SK-N-SH (cell line): ENCODE results near the gene SPSB1. TPM values are rescaled to one million over a fixed set of nuclear protein-coding genes. Genes with fewer than 3 reads are reported as not detected.

ENCODE experiments used
- CTCF ChIA-PET: fragments of 300-600, 350-600 bp; formaldehyde crosslinking; extraction: SDS; loops from one replicate; lab custom pipeline; 2021; lab: Yijun Ruan, JAX
- POLR2A ChIA-PET: fragments of 350-600 bp; sonication (Branson Sonifier 250); formaldehyde crosslinking; extraction: SDS; loops from one replicate; lab custom pipeline; 2020; ENCODE audit warnings: antibody characterized with exemption, inconsistent platforms; lab: Yijun Ruan, JAX
- DNase-seq: peaks from one replicate; pipeline ENCODE4 v3.0.0; 2012
- H2AFZ ChIP-seq: fragments of 200-600 bp; sonication (generic); 2 replicates; pipeline ENCODE4 v1.8.1; 2016; ENCODE audit warnings: antibody characterized with exemption, mild to moderate bottlenecking, low read depth
- H3F3A ChIP-seq: fragments of 200-600 bp; sonication (generic); replicated peaks from 2 replicates; pipeline ENCODE3; 2016; ENCODE audit warnings: antibody characterized with exemption, mild to moderate bottlenecking; ENCODE audit not compliant: insufficient read depth
- H3K27ac ChIP-seq, 2 experiments: fragments of 200-500 bp in 1 of 2; fragments of 200-600 bp in 1 of 2; sonication (Bioruptor generic) in 1 of 2; sonication (generic), shearing (Covaris generic) in 1 of 2; 2 replicates each; pipeline versions ENCODE4 v1.5.1 to v1.6.1; 2014 to 2016; ENCODE audit warnings: low read depth in 2 of 2, inconsistent platforms in 1 of 2, low read length in 1 of 2, mild to moderate bottlenecking in 1 of 2, mixed read lengths in 1 of 2
- H3K27me3 ChIP-seq: fragments of 200-600 bp; sonication (generic), shearing (Covaris generic); 2 replicates; pipeline ENCODE4 v1.6.1; 2016; ENCODE audit warnings: mixed run types; ENCODE audit not compliant: insufficient read depth
- H3K36me3 ChIP-seq, 2 experiments: fragments of 200-500 bp in 1 of 2; fragments of 200-600 bp in 1 of 2; sonication (Bioruptor generic) in 1 of 2; sonication (generic) in 1 of 2; replicated peaks in 1 of 2; 2 replicates each; pipeline versions ENCODE3 to v1.5.1; 2014 to 2016; ENCODE audit warnings: low read length in 1 of 2, mild to moderate bottlenecking in 1 of 2; ENCODE audit not compliant: insufficient read depth in 2 of 2, control insufficient read depth in 1 of 2
- H3K4me1 ChIP-seq, 2 experiments: fragments of 200-500 bp in 1 of 2; fragments of 200-600 bp in 1 of 2; sonication (Bioruptor generic) in 1 of 2; sonication (generic), shearing (Covaris generic) in 1 of 2; 2 replicates each; pipeline versions ENCODE4 v1.5.1 to v1.6.1; 2014 to 2016; ENCODE audit warnings: low read depth in 1 of 2, low read length in 1 of 2, mixed run types in 1 of 2; ENCODE audit not compliant: insufficient read depth in 2 of 2, control insufficient read depth in 1 of 2
- H3K4me2 ChIP-seq: fragments of 200-600 bp; sonication (generic), shearing (Covaris generic); 2 replicates; pipeline ENCODE4 v1.6.1; 2017; ENCODE audit warnings: mixed run types
- H3K4me3 ChIP-seq, 2 experiments: fragments of 200-500 bp in 1 of 2; fragments of 200-600 bp in 1 of 2; sonication (Bioruptor generic) in 1 of 2; sonication (generic), shearing (Covaris generic) in 1 of 2; 2 replicates each; pipeline versions ENCODE4 v1.5.1 to v1.8.1; 2014 to 2016; ENCODE audit warnings: low read depth in 2 of 2, inconsistent platforms in 1 of 2, low read length in 1 of 2, mild to moderate bottlenecking in 1 of 2, mixed read lengths in 1 of 2, moderate library complexity in 1 of 2
- H3K79me2 ChIP-seq: fragments of 200-600 bp; sonication (generic); 2 replicates; pipeline ENCODE4 v1.8.1; 2017; ENCODE audit warnings: mild to moderate bottlenecking; ENCODE audit not compliant: insufficient read depth
- H3K9ac ChIP-seq: fragments of 200-600 bp; sonication (generic); 2 replicates; pipeline ENCODE4 v1.6.1; 2017; ENCODE audit warnings: mixed run types
- H3K9me2 ChIP-seq: fragments of 200-600 bp; sonication (generic); 2 replicates; pipeline ENCODE4 v1.6.1; 2017; ENCODE audit warnings: mixed run types
- H3K9me3 ChIP-seq: fragments of 200-600 bp; sonication (generic); 2 replicates; pipeline ENCODE4 v1.6.1; 2017; ENCODE audit warnings: mixed run types, mild to moderate bottlenecking, moderate library complexity
- H4K20me1 ChIP-seq: fragments of 200-600 bp; sonication (generic); 2 replicates; pipeline ENCODE4 v1.6.1; 2017; ENCODE audit warnings: mild to moderate bottlenecking, mixed run types; ENCODE audit not compliant: insufficient read depth
- ELF1 ChIP-seq: IDR thresholded peaks from 2 replicates; pipeline ENCODE4 v1.4.0; 2012
- EP300 ChIP-seq, 2 experiments: IDR thresholded peaks; 2 replicates each; pipeline versions ENCODE4 v1.4.0 to v1.6.1; 2012; ENCODE audit warnings: borderline replicate concordance in 1 of 2, low read depth in 1 of 2, low read length in 1 of 2
- EZH2phosphoT487 ChIP-seq: fragments of 200-600 bp; sonication (generic); IDR thresholded peaks from 2 replicates; pipeline ENCODE4 v1.6.1; 2017; ENCODE audit warnings: low read depth, mixed run types, mild to moderate bottlenecking, antibody characterized with exemption, moderate library complexity, borderline replicate concordance
- FOXJ3 ChIP-seq: sonication (generic); formaldehyde crosslinking; IDR thresholded peaks from 2 replicates; pipeline ENCODE4 v1.5.1; 2020; ENCODE audit warnings: mild to moderate bottlenecking, missing genetic modification reagents
- FOXM1 ChIP-seq: IDR thresholded peaks from 2 replicates; pipeline ENCODE4 v1.4.0; 2012; ENCODE audit warnings: low read depth, mild to moderate bottlenecking
- IRF3 ChIP-seq: fragments of 150-350 bp; IDR thresholded peaks from 2 replicates; pipeline ENCODE4 v1.6.1; 2016; ENCODE audit warnings: mild to moderate bottlenecking, low read depth, low read length
- JUND ChIP-seq: IDR thresholded peaks from 2 replicates; pipeline ENCODE4 v1.4.0; 2012
- MEF2A ChIP-seq: IDR thresholded peaks from 2 replicates; pipeline ENCODE4 v1.4.0; 2012; ENCODE audit warnings: low read depth, borderline replicate concordance
- NFIC ChIP-seq: IDR thresholded peaks from 2 replicates; pipeline ENCODE4 v1.4.0; 2012; ENCODE audit warnings: borderline replicate concordance
- NRF1 ChIP-seq: IDR thresholded peaks from 2 replicates; pipeline ENCODE4 v1.6.1; 2012; ENCODE audit warnings: low read depth, mild to moderate bottlenecking, low read length
- POLR2AphosphoS5 ChIP-seq: IDR thresholded peaks from 2 replicates; pipeline ENCODE4 v1.6.1; 2012; ENCODE audit warnings: low read depth, low read length
- RCOR1 ChIP-seq: fragments of 150-350 bp; IDR thresholded peaks from 2 replicates; pipeline ENCODE4 v1.6.1; 2017; ENCODE audit warnings: antibody characterized with exemption, low read length
- SIN3A ChIP-seq: IDR thresholded peaks from 2 replicates; pipeline ENCODE4 v1.6.1; 2012; ENCODE audit warnings: low read depth, mild to moderate bottlenecking, low read length, moderate library complexity, borderline replicate concordance
- TAF1 ChIP-seq: IDR thresholded peaks from 2 replicates; pipeline ENCODE4 v1.6.1; 2012; ENCODE audit warnings: low read depth, mild to moderate bottlenecking, low read length, moderate library complexity, borderline replicate concordance
- TEAD4 ChIP-seq: IDR thresholded peaks from 2 replicates; pipeline ENCODE4 v1.4.0; 2012; ENCODE audit warnings: mild to moderate bottlenecking, borderline replicate concordance; ENCODE audit not compliant: insufficient read depth
- USF1 ChIP-seq: IDR thresholded peaks from 2 replicates; pipeline ENCODE4 v1.4.0; 2012; ENCODE audit warnings: low read depth, borderline replicate concordance
- YY1 ChIP-seq: IDR thresholded peaks from 2 replicates; pipeline ENCODE4 v1.4.0; 2012; ENCODE audit warnings: low read depth, mild to moderate bottlenecking
- ZBTB33 ChIP-seq: IDR thresholded peaks from 2 replicates; pipeline ENCODE4 v1.4.0; 2012; ENCODE audit warnings: low read depth, borderline replicate concordance
- WGBS: methylation state at CpG from one replicate; pipeline ENCODE4 v1.1.6; 2017; ENCODE audit warnings: low lambda C conversion rate; 5-methylcytosine and 5-hydroxymethylcytosine counted together
- polyA plus RNA-seq, 3 experiments: library from polyadenylated mRNA; depleted of rRNA; stranded (reverse); fragments of >200 nt; gene quantifications; 2 replicates each; pipeline ENCODE4 v1.2.3, GENCODE V29; 2012

SPSB1 gene
- polyA plus RNA-seq, 1 of the 3 experiments (the other 2 are of a cell fraction): 9.2 TPM

- Histone ChIP-seq H3F3A (no peaks in the 10 kb centered on the region), H3K27me3 (no peaks in the 10 kb centered on the region), H4K20me1 (peaks cover 15% of the 10 kb centered on the region), H3K4me2 (no peak overlapping the region), H3K36me3 (no peaks in the 10 kb centered on the region), H3K9ac (no peak overlapping the region), H3K4me3 (no peak overlapping the region), H3K27ac (no peak overlapping the region), H2AFZ (no peak overlapping the region), H3K9me2 (no peaks in the 10 kb centered on the region), H3K79me2 (peaks cover 6% of the 10 kb centered on the region; the same call in 1 of the 2 replicates), H3K4me1 (peaks cover 0 to 5% of the 10 kb centered on the region in 2 experiments; a peak in 1 of 4 replicates), H3K9me3 (no peaks in the 10 kb centered on the region)
- ChIA-PET CTCF (interaction anchor here (0.8 kb wide), 1 partner anchor 8 kb away, joined by 3 read pairs; no protein-coding TSS in a partner anchor), POLR2A (no interaction called here)
- WGBS: 89% methylated on average over 9 of the region's 9 CpGs
- TF ChIP-seq ZBTB33 (no peak), EZH2phosphoT487 (no peak), JUND (no peak), RCOR1 (no peak), MEF2A (no peak), USF1 (no peak), POLR2AphosphoS5 (no peak), TAF1 (no peak), TEAD4 (no peak), FOXJ3 (no peak), IRF3 (no peak), FOXM1 (no peak), NRF1 (no peak), YY1 (no peak), EP300 (IDR thresholded peaks at IDR 0.05; ENCODE audit: borderline replicate concordance in 1 of 2, low read depth in 1 of 2, low read length in 1 of 2) (no peak), ELF1 (no peak), NFIC (no peak), SIN3A (no peak)
- DNase-seq: no peak
Measured at GRCh38 chr1:9328201-9328600, 35.5 kb downstream of the SPSB1 start.
